GM19025 (cell line): ENCODE measurements around the gene OSTN.

Experiments used
- ATAC-seq: cut with Tn5 transposase; IDR thresholded peaks from one replicate; pipeline ENCODE4 v1.9.1; 2021; ENCODE audit warnings: mild to moderate bottlenecking, low read depth, moderate library complexity; ENCODE audit not compliant: unreplicated experiment

Gene OSTN

DNA sequence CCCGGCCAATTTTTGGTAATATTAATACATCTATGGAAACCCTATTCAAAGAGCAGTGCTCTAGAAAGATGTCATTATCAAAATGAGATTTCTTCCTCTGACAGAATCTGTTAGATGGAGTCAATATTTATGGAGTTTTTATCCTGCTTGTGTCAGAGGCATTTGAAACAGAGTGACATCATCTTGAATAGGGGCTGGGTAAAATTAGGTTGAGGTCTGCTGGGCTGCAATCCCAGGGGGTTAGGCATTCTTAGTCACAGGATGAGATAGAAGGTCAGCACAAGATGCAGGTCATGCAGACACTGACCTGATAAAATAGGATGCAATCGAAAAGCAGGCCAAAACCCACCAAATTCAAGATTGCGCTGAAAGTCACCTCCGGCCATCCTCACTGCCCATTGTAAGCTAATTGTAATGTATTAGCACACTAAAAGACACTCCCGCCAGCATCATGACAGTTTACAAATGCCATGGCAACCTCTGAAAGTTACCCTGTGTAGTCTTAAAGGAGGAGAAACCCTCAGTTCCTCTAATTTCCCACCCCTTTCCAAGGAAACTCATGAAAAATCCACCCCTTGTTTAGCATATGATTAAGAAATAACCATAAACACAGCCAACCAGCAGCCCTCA, 102.9 kb downstream of the OSTN start:
- no peak for ATAC-seq

DNA sequence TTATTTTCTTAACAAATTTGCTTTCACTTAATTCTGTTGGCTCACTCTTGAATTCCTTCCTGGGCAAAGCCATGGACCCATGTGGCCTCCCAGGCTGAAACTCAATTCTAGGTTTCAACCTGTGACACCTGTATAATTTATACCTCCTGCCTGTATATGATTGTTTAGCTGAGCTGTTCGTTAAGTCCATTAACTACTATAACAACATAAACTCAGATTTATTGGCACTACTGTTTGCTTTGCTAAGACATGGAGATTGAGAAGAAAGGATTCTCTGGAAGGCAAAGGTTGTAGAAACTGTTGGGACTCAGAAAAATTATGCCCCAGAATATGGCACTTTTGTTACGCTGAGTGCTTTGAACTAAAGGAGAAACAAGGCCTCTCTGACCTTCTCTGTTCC, 103.4 kb downstream of the OSTN start:
- ATAC-seq = no peak

DNA sequence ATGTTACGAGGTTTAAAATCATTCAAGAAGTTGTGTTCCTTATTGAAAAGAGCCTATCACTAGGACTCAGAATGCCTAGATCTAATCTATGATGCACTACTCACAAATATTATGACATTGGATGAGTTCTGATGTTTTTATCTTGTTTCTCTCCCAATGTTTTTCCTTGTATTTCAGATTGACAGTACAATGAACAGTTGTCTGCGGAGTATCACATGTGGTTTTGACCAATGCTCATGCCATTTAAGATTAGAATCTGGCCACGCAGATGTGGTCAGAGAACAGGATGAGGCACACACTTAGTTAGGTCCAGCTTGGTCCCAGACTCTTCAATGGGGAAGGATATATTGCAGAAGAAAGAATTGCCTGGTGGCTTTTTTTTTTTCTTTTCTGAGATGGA, 104.6 kb downstream of the OSTN start:
- no peak for ATAC-seq

DNA sequence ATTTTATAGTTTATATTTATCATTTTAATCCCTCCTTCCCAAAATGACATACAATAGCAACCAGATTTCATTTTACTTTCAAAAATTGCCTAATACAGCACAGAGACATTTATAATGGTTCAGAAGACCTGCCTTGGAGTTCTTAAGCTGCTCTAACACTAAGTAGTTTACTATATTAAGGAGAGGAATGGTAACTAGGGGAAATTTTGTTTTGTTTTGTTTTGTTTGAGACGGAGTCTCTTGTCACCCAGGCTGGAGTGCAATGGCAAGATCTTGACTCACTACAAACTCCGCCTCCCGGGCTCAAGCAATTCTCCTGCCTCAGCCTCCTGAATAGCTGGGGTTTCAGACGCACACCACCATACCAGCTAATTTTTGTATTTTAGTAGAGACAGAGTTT, 107.4 kb downstream of the OSTN start:
- ATAC-seq = no peak

DNA sequence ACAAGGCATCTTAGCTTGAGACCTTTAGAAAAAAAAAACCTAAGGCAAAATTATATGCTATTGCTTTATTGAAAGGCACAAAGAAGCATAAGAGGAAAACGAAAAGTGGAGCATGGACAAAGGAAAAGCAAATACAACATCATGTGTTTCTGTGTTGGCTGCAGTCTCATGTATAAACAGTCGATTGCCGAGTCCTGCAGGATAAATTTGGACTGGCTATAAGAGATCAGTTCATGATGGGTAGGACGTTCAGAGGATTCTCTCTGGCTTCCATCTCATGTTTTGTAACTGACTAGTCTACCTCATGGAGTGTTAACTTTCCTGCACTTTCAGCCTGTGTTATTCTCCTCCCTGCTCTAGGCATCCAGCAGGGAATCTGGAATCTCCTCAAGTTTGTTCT, 108.3 kb downstream of the OSTN start:
- no peak for ATAC-seq

DNA sequence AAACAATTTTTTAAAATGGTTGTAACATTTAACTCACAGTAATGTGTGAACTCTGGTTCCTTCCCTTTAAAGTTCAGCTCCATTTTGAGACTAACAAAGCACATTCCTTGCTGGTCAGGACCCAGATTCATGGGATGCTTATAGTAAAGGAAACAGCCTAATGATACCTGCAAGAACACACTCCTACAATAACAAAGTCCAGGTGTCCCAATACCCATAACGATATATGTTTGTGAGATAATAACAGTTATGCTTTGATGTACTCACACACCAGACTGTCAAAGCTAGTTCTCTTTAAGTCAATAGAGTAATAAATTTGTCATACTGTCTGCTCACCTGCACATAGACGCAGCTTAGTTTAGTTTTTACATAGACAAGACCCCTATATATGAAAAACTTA, 114.3 kb downstream of the OSTN start:
- ATAC-seq = no peak

DNA sequence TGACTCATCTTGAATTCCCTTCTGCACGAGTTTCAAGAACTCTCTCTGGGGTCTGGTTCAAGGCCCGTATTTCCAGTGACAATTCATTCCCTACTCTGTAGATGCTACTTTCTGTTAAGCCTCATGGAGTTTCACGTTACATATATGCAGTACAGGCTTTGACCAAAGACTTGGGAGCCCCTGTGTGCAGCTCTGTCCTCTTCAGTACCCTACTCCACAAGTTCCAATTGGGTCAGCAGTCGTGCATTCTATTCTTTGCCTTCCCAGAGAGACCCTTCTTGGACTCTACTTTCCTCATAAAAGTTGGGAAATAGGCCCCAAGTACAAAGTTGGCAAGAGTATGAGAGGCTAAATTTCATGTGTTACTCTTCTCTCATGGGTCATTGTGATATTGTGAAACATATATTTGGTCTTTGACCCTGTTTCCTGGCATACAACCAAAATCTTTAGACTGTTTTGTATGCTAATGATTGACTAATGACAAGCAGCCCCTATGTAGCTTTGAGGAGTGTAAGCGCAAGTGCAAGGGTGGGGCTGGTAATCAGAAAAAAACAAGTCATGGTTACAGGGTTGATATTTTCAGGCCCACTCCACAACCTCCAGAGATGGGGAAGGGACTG, 115.2 kb downstream of the OSTN start:
- ATAC-seq = no peak
